Measurements from ENCODE around the gene PRDM16. TPM values are rescaled to one million over a fixed set of nuclear protein-coding genes. Genes with fewer than 3 reads are reported as not detected.

PRDM16 gene
- total RNA-seq, 1 experiment from 2014 or later = 22.3 TPM

DNA sequence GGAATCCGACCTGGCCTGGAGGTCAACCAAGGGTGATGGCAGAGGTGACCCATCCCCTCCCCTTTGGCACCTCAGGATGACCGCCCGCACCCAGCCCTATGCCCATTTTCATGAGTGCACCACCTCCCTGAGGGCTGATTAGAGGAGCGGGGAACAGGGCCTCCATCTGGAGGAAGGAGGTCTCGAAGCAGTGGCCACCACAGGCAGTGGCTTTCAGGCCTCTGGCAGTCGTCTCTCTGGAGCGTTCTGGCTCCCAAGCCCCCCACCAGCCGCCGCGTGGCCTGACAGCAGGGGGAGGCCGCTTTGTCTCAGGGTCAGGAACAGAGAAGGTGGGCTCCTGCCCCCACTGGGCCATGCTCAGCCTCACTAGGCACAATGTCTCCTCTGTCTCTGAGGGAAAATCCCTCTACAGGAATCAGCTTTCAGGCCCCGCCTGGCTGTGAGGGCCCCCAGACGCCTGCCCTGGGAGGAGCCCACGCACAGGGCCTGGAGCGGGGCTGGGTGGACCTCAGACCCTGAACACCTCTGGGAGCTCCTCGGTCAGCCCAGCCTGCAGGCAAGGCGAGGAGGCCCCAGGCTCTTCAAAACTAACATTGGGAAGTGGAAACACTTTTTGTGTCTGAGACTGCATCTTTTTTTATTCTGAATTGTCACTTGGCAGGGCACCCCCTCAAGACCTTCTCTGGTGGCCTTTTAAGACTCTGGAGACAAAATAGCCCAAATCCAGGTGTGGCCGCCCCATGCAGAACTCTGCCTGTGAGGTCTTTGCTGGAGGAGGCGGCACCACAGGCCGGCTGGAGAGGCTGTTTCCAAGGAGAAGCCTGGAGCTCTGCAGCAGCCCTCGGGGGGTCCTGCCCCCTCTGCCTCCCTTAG lies 257.7 kb downstream of the PRDM16 start:
- no peaks in the 10 kb centered on the region for H3K9me3 ChIP-seq (ENCODE audit: control insufficient read depth, insufficient read depth, low read depth, low read length)
- intact Hi-C loops (cut with micrococcal nuclease; ENCODE audit: unreplicated experiment) = no loop called here

DNA sequence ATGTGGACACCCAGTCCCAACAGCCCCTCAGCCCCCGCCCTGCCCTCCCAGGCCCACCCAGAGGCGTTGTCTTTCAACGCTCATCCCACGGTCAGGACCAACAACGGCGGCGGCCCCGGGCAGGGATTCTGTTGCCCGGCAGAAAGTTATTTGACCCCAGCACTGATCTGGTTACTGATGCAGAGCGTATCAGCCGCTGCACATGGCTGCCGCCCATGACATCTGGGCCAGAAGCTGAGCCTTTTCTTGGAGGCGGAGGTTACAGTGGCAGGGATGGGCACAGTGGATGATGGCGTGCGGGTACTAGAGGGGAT lies 258.3 kb downstream of the PRDM16 start:
- intact Hi-C loops (cut with micrococcal nuclease; ENCODE audit: unreplicated experiment) (no loop called here), in situ Hi-C loops (cut with HindIII; ENCODE audit: low pct_unique_long_range_greater_than_20kb, low sequenced_read_pairs) (no loop called here)
- no peak for TF ChIP-seq POLR2AphosphoS5 (IDR thresholded peaks at IDR 0.05; ENCODE audit: low read depth, low read length)
- TF ChIP-seq, protein P1, sequence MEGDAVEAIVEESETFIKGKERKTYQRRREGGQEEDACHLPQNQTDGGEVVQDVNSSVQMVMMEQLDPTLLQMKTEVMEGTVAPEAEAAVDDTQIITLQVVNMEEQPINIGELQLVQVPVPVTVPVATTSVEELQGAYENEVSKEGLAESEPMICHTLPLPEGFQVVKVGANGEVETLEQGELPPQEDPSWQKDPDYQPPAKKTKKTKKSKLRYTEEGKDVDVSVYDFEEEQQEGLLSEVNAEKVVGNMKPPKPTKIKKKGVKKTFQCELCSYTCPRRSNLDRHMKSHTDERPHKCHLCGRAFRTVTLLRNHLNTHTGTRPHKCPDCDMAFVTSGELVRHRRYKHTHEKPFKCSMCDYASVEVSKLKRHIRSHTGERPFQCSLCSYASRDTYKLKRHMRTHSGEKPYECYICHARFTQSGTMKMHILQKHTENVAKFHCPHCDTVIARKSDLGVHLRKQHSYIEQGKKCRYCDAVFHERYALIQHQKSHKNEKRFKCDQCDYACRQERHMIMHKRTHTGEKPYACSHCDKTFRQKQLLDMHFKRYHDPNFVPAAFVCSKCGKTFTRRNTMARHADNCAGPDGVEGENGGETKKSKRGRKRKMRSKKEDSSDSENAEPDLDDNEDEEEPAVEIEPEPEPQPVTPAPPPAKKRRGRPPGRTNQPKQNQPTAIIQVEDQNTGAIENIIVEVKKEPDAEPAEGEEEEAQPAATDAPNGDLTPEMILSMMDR (IDR thresholded peaks at IDR 0.05) = no peak
- TF ChIP-seq SIN3A (IDR thresholded peaks at IDR 0.05; ENCODE audit: borderline replicate concordance, insufficient read depth, low read depth, low read length) = no peak
- TF ChIP-seq, protein P2, sequence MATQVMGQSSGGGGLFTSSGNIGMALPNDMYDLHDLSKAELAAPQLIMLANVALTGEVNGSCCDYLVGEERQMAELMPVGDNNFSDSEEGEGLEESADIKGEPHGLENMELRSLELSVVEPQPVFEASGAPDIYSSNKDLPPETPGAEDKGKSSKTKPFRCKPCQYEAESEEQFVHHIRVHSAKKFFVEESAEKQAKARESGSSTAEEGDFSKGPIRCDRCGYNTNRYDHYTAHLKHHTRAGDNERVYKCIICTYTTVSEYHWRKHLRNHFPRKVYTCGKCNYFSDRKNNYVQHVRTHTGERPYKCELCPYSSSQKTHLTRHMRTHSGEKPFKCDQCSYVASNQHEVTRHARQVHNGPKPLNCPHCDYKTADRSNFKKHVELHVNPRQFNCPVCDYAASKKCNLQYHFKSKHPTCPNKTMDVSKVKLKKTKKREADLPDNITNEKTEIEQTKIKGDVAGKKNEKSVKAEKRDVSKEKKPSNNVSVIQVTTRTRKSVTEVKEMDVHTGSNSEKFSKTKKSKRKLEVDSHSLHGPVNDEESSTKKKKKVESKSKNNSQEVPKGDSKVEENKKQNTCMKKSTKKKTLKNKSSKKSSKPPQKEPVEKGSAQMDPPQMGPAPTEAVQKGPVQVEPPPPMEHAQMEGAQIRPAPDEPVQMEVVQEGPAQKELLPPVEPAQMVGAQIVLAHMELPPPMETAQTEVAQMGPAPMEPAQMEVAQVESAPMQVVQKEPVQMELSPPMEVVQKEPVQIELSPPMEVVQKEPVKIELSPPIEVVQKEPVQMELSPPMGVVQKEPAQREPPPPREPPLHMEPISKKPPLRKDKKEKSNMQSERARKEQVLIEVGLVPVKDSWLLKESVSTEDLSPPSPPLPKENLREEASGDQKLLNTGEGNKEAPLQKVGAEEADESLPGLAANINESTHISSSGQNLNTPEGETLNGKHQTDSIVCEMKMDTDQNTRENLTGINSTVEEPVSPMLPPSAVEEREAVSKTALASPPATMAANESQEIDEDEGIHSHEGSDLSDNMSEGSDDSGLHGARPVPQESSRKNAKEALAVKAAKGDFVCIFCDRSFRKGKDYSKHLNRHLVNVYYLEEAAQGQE (IDR thresholded peaks at IDR 0.05; ENCODE audit: insufficient read depth in 1 of 2, low read depth in 2 of 2, low read length in 1 of 2) = no peak
- TF ChIP-seq TCF7L2 (IDR thresholded peaks at IDR 0.05; ENCODE audit: low read depth, low read length) = no peak
- Histone ChIP-seq H3K27ac (ENCODE audit: low read length) (no peak overlapping the region), H3K9me3 (ENCODE audit: control insufficient read depth, insufficient read depth, low read depth, low read length) (no peaks in the 10 kb centered on the region), H3K4me1 (ENCODE audit: control insufficient read depth, insufficient read depth, low read length) (peaks cover 25% of the 10 kb centered on the region), H3K36me3 (ENCODE audit: control insufficient read depth, insufficient read depth, low read length) (no peaks in the 10 kb centered on the region), H3K27me3 (ENCODE audit: control insufficient read depth, insufficient read depth, low read length) (no peaks in the 10 kb centered on the region), H3K4me3 (ENCODE audit: low read depth in 2 of 2, low read length in 2 of 2) (no peak overlapping the region)
- ATAC-seq = no peak
- CTCF ChIA-PET = no interaction called here
- no TSS peak for BruUV-seq (replicated peaks)
- POLR2A ChIA-PET = no interaction called here
- no peak for DNase-seq (ENCODE audit: low read depth, low spot score)

More for the DNA sequence above, 257.7 kb downstream of the PRDM16 start:
- BruUV-seq (replicated peaks) = no TSS peak
- peaks cover 30% of the 10 kb centered on the region for H3K4me1 ChIP-seq (ENCODE audit: control insufficient read depth, insufficient read depth, low read length)
- ChIA-PET CTCF (no interaction called here), POLR2A (no interaction called here)
- DNase-seq (ENCODE audit: low read depth, low spot score) = no peak
- no peak overlapping the region for H3K4me3 ChIP-seq (ENCODE audit: low read depth in 2 of 2, low read length in 2 of 2)
- in situ Hi-C loops (cut with HindIII; ENCODE audit: low pct_unique_long_range_greater_than_20kb, low sequenced_read_pairs) = no loop called here
- no peak for TF ChIP-seq SIN3A (IDR thresholded peaks at IDR 0.05; ENCODE audit: borderline replicate concordance, insufficient read depth, low read depth, low read length)
- no peak for TF ChIP-seq TCF7L2 (IDR thresholded peaks at IDR 0.05; ENCODE audit: low read depth, low read length)
- TF ChIP-seq POLR2AphosphoS5 (IDR thresholded peaks at IDR 0.05; ENCODE audit: low read depth, low read length) = no peak
- TF ChIP-seq, protein P1 (IDR thresholded peaks at IDR 0.05) = no peak
- TF ChIP-seq, protein P2 (IDR thresholded peaks at IDR 0.05; ENCODE audit: insufficient read depth in 1 of 2, low read depth in 2 of 2, low read length in 1 of 2) = no peak
- H3K36me3 ChIP-seq (ENCODE audit: control insufficient read depth, insufficient read depth, low read length) = no peaks in the 10 kb centered on the region
- no peak for ATAC-seq
- no peak overlapping the region for H3K27ac ChIP-seq (ENCODE audit: low read length)
- H3K27me3 ChIP-seq (ENCODE audit: control insufficient read depth, insufficient read depth, low read length) = no peaks in the 10 kb centered on the region
